GM11168 (cell line): ENCODE results near the gene RBM20.
"Not testable (repeated sequence)": the region's sequence is repeated elsewhere in the genome, so short reads cannot be mapped to it uniquely, and the experiment has no call there.

Source experiments
- in situ Hi-C: fragments of 300-500 bp; cut with MboI; formaldehyde crosslinking; loops from one replicate; pipeline ENCODE4 v1.12.0; 2022; ENCODE audit warnings: low sequenced_read_pairs; ENCODE audit not compliant: unreplicated experiment

Gene RBM20

DNA sequence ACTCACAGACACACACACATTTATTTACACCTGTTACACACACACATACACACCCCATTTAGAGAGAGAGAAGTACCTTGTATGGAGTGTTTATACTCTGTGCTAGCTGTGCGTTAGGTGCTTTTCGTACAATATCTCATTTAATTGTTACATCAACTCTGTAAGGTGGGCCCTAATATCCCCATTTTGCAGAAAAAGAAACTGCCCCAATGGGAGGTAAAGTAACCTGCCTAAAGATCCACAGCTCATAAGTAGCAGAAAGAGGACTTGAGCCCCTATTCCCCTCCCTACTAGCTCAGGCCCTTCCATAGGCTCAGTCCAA is 23.8 kb upstream of the RBM20 start:
- in situ Hi-C loops: loop anchor here (25.0 kb wide), 1 partner anchor 267 kb away; no protein-coding TSS in a partner anchor

DNA sequence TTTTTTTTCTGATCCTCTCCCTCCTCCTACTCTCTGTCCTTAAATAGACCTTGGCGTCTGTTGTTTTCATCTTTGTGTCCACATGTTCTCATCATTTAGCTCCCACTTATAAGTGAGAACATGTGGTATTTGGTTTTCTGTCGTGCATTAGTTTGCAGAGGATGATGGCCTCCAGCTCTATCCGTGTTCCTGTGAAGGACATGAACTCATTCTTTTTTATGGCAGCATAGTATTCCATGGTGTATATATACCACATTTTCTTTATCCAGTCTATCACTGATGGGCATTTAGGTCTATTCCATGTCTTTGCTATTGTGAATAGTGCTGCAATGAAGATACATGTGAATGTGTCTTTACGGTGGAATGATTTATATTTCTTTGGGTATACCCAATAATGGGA is 20.8 kb upstream of the RBM20 start:
- in situ Hi-C loops: loop anchor here (25.0 kb wide), 1 partner anchor 264 kb away; no protein-coding TSS in a partner anchor

DNA sequence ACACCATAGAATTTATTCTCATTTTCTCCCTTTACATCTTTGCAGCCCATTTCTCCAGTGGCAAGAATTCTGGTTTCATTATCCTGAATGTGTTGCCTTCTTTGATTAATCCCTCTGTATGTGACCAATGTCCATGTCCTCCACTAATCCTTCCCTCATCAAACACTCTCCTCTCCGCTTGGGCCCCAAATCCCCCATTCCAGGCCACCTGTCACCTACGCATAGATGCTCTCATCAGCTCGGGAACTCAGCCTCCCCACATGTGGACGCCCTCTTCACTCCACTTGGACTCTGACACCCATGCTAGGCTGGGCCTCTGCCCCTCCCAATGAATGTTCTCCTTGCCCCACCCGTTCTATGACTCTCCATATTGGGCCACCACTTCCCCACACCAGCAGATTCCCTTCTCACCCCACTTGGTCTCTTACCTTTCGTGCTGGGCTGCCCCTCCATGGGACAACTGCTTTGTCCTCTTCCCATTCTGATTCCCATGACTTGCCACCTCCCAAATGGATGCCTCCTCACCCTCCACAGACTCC is 18.7 kb upstream of the RBM20 start:
- in situ Hi-C loops: no loop called here

DNA sequence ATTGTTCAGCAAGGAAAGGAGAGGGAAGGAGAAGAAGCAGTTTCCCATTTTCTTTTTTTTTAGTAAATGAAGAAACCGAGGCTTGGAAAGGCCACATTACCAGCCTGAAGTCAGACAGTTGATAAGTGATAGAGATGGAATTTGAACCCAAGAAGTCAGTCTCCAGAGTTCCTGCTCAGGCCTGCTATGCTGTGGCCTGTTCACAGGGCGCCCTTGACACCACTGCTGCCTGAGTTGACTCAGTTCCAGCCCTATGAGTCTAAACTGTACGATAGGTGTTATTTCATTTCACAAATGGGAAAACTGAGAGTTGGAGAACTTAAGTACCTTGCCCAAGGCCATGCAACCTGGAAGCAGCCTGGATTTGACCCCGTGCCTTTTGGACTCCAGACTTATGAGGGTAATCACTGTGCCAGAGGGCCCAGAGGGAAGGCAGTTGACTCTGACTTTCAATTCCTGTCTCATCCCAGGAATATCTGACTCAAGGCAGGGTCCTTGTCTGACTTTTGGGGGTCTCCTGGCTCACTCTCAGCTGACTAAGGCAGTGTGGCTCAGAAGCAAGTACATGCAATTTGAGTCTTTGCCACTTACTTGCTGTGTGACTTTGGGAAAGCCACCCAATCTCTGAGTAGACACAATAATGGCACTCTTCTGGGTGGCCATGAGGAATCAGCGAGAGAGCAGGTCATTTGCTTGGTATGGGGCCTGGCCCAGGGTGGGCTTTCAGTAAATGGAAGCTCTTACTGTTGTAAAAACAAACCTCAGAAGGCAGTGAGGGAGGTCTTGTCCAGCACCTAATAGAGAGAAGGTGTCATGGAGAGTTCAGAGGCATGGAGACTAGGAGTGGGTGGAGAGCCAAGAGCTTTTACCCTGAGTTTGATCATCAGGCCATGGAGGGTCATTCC is 17.9 kb upstream of the RBM20 start:
- in situ Hi-C loops: no loop called here

DNA sequence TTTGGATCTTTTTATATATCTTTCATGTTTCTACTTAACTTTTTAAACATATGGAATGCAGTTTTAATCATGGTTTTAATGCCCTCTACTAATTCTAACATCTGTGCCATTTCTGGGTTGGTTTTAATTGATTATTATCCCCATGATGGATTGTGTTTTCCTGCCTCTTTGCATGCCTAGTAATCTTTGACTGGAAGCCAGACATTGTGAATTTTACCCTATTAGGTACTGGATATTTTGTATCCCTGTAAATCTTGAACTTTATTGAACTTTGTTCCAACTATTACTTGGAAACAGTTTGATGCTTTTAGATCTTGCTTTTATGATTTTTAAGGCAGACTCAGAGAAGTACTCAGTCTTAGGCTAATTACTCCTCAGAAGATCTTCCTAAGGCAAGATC is 16.0 kb upstream of the RBM20 start:
- in situ Hi-C loops: no loop called here

DNA sequence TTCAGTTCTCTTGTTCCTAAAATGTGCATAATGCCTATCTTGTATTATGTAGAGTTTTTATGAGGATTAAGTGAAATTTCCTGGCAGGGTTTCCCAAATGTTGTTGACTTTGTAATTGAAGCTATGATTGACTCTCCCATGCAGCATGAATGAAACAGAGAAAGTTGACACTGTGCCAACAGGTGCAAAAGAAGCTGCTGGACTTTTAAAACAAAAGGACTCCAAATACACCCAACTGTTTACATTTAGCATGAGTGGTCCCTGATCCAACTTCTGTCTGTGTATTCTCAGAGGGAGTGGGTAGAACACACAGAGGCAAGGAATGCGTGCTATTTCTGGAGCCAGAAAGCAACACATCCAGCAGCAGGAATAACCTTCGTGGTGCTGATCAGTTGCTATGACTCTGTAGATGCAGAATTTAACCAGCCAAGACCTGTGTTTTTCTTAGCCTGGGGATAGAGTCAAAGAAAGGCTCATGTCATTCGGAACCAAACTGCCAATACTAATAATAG is 14.4 kb upstream of the RBM20 start:
- in situ Hi-C loops: no loop called here

DNA sequence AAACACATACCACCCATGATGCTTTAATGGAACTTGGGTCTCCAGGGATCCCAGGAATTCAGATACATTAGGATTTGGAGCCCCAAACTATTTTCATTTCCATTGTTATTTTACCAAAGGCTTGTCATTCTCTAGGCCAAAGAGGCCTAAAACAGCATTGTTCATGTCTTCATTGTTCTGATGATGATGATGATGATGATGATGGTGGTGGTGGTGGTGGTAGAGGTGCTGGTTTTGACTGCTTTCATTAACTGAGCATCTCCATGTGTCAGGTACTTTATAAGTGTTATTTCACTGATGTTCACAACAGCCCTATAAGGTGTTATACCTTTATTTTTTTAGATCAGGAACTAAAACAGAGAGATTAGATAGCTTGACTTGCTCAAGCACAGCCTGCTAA is 12.2 kb upstream of the RBM20 start:
- in situ Hi-C loops: no loop called here

DNA sequence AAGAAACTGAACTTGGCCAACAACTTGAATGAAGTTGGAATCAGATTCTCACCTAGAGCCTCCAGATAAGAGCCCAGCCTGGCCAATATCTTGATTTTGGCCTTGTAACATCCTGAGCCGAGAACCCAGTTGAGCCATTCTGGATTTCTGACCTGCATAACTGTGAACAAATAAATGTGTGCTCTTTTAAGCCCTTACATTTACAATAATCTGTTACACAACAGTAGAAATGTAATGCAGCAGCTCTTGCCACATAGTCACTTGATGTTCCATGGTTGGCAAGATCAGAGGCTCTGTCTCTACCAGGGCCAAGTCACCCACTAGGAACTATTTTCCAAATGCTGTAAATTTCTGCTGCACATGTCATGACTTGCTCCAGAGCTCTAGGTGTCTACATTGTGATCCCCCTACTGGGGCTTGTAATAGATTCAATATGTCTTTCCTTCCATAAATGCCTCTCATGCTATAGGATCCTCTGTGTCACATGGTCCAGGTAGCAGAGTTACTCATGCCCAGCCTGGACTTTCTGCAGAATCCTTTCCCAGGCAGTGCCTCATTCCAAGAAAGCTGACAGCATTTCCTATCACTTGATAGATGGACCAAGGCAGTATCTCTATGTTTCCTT is 11.4 kb upstream of the RBM20 start:
- in situ Hi-C loops: no loop called here

DNA sequence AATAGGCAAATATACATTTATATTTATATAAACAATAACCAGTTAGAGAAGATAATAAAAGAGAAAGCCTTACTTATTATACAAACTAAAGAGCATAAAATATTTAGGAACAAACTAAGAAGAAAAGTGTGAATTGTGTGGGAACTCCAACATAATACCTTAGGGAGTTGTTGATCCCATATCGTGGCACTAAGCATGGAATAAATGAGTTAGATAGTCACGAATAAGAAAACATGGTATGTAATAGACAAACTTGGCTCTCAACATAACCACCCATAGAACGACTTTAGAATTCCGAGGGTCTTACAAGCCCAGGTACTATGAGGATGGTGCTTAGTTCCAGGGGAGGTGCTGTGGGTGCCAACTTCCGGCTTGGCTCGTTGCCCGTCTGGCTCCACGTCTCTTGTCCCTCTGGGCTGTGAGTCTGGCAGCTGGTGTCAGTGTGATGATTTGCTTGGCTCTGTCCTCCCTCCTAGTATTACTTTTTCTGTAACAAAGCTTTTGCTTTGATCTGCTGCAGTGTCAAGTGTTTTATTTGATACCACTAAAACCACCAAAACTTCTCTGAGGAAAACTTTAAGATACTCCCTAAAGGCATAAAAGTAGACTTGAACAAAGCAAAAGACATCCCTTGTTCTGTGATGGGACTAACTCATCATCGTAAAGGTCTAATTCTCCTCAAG is 9.5 kb upstream of the RBM20 start:
- in situ Hi-C loops: no loop called here

DNA sequence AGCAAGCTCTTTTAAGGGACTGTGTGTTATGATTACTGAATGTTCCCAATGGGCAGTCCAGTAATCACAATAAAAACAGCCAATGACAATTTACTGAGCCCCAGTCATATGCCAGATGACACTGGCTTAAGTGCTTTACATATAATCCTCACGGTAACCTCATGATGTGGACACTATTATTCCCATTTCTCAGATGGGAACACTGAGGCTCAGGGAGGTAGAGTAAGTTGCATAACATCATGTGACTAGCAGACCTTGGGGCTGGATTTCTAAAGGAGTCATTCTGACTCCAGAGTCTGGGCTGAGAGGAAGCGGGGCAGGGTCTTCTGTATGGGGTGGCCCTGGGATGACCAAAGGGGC is 7.6 kb upstream of the RBM20 start:
- in situ Hi-C loops: no loop called here

DNA sequence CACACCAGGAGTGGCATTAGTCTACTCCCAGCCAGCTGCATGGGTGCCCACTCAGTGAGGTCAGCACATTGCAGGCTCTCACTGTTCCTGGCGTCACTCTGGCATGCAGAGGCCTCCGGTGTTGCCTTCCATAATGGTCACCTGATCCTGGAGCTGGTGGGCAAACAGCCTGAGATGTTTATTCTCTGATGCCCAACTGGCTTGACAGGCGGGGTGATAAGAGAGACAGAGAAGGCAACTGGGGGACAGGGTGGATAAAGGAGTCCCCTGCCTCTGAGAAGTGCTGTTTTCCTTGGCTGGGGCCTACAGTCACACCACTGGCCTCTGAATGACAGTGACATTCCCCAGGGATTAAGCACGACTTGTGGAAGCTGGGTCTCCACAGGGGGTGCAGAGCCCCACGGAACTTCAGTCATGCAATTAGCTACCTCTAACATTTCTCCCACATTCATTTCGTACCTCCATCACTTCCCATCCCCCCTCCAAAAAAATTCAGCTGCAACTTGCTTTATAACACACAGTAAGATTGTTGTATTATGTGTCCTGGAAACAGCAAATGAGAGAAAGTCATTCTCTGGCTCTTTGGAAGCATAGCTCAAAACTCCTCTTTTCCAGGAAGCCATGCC is 7.1 kb upstream of the RBM20 start:
- in situ Hi-C loops: no loop called here

DNA sequence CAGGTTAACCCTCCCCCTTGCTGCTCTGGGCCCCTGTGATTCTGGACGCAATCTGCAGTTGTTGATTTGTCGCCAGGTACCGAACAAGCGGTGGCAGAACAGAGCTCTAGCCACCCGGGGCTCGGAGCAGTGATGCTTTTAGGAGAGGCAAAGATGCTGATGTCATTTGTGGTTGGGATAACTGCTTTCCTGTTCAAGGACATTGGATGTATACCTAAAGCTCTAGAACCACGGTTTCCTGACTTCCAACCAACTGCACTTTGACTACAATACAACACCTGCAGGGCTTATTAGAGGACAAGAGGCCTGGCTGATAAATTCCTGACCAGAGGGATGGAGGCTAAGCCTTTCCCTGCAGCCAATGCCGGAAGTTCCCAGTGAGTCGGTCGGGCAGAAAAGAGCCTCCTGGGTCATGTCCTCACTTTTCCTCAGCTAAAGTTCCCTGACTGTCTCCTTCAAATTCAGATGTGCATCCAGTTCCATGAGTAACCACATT is 6.5 kb upstream of the RBM20 start:
- in situ Hi-C loops: no loop called here

DNA sequence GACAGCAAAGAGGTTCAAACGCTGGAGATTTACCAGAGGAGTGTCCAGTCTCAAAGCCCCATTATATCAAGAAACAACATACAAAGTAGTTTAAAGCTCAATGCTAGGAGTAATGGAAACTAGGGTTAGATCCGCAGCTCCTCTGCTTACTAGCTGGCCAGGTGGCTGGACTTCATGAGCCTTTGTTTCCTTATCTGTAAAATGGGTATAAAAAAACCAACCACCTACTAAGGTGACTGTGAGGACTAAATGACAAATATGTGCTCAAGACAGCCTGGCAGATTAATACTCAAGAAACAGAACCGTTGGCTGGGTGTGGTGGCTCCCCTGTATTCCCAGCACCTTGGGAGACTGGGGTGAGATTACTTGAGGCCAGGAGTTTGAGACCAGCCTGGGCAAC is 5.8 kb upstream of the RBM20 start:
- in situ Hi-C loops: no loop called here

DNA sequence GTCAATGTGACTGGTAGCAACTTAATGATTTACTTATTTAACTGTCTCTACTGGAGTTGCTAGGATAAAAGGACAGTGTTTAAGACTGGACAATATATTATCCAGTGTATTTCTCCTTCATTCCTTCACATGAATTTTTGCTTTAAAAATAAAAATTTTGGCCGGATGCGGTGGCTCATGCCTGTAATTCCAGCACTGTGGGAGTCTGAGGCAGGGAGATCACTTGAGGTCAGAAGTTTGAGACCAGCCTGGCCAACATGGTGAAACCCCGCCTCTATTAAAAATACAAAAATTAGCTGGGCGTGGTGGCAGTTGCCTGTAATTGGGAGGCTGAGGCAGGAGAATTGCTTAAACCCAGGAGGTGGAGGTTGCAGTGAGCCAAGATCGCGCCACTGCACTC is 5.1 kb upstream of the RBM20 start:
- in situ Hi-C loops: not testable (repeated sequence)

DNA sequence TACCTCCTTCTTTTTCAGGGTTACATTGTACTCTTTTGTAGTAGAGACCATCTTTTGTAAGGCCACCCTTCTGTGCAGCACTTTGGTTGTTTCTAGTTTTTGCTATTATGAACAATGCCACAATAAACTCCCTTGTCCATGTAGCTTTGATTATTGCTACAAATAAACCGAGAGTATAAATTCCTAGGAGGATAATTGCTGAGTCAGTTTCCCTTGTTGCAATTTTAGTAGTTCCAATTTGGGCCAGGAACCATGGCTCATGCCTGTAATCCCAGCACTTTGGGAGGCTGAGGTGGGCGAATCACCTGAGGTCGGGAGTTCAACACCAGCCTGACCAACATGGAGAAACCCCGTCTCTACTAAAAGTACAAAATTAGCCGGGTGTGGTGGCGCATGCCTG is 4.3 kb upstream of the RBM20 start:
- in situ Hi-C loops: not testable (repeated sequence)

DNA sequence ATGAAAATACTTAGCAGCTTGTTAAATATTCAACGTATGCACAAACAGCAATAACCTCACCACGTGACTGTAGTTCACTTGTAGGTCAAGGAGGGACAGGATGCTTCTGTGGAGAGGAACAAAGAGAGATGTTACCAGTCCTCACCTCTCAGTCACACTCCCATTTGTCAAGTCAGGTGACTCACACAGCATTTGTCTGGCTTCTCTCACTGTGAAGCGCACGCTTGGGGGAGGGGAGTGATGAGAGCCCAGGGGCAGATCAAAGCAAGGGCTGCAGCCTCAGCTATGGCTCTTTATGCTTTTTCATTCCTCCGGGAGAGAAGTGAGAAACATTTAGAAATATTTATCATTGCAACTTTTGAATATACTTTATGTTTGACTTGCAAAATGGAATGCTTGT is 2.9 kb upstream of the RBM20 start:
- in situ Hi-C loops: no loop called here

DNA sequence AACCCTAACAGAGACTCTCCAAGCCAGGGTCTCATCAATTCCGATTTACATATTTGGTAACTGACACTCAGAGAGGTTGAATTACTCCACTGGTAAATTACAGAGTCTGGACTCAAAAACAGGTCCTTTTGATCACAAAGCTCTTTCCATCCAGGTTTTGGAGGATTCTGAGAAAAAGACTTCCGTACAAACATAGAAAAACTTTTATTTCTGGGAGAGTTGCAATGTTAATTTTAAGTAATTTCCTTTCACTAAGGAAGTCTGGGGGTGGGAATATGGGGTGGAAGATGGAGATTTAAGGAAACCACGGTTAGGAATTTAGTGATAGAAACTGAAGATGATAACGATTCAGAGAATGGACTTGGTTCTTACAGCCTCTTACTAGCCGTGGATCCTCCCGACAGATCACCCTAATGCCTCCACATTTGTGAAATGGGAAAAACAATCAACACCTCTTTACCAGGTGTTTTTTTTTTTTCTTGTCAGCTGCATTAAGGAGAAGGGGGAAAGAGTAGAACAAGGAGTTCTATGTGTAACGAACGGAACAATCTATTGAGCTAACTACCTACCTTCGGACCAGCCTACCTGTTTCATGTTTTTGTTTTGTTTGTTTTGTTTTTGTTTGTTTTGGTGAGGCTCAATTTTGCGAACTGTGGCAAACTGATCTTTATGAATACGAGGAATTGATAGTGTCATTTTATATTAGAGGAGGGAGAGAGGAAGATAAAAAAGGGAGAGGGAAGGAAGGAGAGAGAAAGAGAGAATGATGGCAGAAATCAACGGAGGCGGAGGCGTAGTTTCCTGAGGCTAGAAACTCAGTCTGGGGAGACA is 1.7 kb upstream of the RBM20 start:
- in situ Hi-C loops: no loop called here

DNA sequence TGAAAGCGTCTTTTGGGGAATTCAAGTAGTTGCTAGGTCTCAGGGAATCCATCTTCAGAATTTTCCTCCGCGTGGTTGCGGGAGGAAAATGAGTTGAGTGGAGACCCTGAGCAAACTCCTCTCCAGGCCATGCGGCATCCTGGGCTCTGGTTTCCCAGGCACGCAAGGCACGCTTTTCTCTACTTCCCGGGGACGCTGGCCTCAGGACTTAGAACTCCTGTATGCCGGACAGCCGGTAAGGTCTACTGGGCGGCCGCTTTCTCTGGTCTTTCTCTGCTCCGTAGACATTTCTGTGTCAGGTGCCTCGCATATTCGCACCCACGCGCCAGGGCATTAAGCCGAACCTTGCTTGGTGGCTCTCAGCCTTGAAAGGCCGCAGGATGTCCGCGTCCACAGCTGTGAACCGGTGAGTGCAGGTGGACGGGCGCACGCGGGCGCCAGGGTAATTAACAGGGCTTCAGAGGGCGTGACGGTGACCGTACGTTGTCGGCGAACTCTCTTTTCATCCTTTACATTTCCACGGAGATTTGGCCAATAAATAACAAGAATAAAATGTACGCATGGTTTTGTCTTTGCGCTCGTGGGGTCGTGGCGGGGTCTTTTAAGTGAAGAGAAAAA is 992 bp upstream of the RBM20 start:
- in situ Hi-C loops: no loop called here
